Measurements from ENCODE around the gene STK36.
"Not testable (repeated sequence)": the region's sequence is repeated elsewhere in the genome, so short reads cannot be mapped to it uniquely, and the experiment has no call there.

STK36 gene

GRCh38 chr2:218664653-218665052 is 7.2 kb upstream of the STK36 start:
- DNase-seq: no peak

- no peak for DNase-seq
These were observed 711 bp upstream of the STK36 start for GRCh38 chr2:218671097-218671653.

- no peak for DNase-seq
These were observed 7.2 kb downstream of the STK36 start for GRCh38 chr2:218679119-218679518.

- DNase-seq: no peak
These were observed 8.2 kb downstream of the STK36 start for GRCh38 chr2:218680061-218680460.

- DNase-seq: not testable (repeated sequence)
These were observed 15.6 kb downstream of the STK36 start for GRCh38 chr2:218687400-218688060.

GRCh38 chr2:218691234-218691633 is 19.3 kb downstream of the STK36 start:
- no peak for DNase-seq

GRCh38 chr2:218694405-218695145 is 22.7 kb downstream of the STK36 start:
- DNase-seq: no peak

- DNase-seq: no peak
These were observed 27.0 kb downstream of the STK36 start for GRCh38 chr2:218698885-218699284.

- DNase-seq: no peak
These were observed 29.9 kb downstream of the STK36 start for GRCh38 chr2:218701806-218702205.

GRCh38 chr2:218703341-218703740 is 31.5 kb downstream of the STK36 start:
- no peak for DNase-seq

GRCh38 chr2:218708086-218708485 is 36.2 kb downstream of the STK36 start:
- DNase-seq: no peak

- DNase-seq: no peak
These were observed 38.0 kb downstream of the STK36 start for GRCh38 chr2:218709908-218710307.

- no peak for DNase-seq
These were observed 38.4 kb downstream of the STK36 start for GRCh38 chr2:218710334-218710686.

GRCh38 chr2:218710687-218711549 is 39.0 kb downstream of the STK36 start, which contains the start of gene TTLL4:
TTLL4 (plus strand) TSS chr2:218710835; CDS start chr2:218737677, 26,842 bp downstream.
- DNase-seq: peak; percentile 81

- DNase-seq: no peak
These were observed 39.7 kb downstream of the STK36 start for GRCh38 chr2:218711550-218711929.

GRCh38 chr2:218713922-218714321 is 42.0 kb downstream of the STK36 start:
- no peak for DNase-seq

GRCh38 chr2:218716070-218716469 is 44.2 kb downstream of the STK36 start:
- DNase-seq: no peak

GRCh38 chr2:218717262-218717661 is 45.4 kb downstream of the STK36 start:
- DNase-seq: no peak

GRCh38 chr2:218718058-218718457 is 46.2 kb downstream of the STK36 start:
- DNase-seq: no peak

GRCh38 chr2:218719457-218719856 is 47.6 kb downstream of the STK36 start:
- no peak for DNase-seq

GRCh38 chr2:218720048-218721041 is 48.5 kb downstream of the STK36 start:
- DNase-seq: no peak

- DNase-seq: no peak
These were observed 49.6 kb downstream of the STK36 start for GRCh38 chr2:218721488-218721887.

Measured in cortex of kidney (tissue), 1 donor.